ENCODE results near the gene RNF183.
A peak's percentile ranks its signal among the peaks of the same experiment; 100 is the strongest.

Gene RNF183

DNA sequence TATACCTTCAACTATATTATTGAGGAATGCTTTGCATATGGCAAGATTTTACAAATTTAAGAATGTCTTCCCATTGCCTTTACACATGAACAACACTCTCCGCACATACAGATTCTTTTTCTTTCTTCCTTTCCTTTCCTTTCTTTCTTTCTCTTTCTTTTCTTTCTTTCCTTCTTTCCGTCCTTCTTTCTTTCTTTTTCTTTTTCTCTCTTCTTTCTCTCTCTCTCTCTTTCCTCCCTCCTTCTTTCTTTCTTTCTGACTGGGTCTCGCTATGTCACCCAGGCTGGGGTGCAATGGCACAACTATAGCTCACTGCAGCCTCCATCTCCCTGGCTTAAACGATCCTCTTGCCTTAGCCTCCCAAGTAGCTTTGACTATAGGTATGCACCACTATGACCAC, 23.1 kb upstream of the RNF183 start:
- Mint-ChIP-seq H3K27ac (no peak overlapping the region), H3K4me1 (no peaks in the 10 kb centered on the region), H3K9me3 (no peaks in the 10 kb centered on the region), H3K4me3 (no peak overlapping the region), H3K36me3 (ENCODE audit: low read depth) (no peaks in the 10 kb centered on the region), H3K27me3 (ENCODE audit: low read depth) (no peaks in the 10 kb centered on the region)
- TF ChIP-seq, protein P1, sequence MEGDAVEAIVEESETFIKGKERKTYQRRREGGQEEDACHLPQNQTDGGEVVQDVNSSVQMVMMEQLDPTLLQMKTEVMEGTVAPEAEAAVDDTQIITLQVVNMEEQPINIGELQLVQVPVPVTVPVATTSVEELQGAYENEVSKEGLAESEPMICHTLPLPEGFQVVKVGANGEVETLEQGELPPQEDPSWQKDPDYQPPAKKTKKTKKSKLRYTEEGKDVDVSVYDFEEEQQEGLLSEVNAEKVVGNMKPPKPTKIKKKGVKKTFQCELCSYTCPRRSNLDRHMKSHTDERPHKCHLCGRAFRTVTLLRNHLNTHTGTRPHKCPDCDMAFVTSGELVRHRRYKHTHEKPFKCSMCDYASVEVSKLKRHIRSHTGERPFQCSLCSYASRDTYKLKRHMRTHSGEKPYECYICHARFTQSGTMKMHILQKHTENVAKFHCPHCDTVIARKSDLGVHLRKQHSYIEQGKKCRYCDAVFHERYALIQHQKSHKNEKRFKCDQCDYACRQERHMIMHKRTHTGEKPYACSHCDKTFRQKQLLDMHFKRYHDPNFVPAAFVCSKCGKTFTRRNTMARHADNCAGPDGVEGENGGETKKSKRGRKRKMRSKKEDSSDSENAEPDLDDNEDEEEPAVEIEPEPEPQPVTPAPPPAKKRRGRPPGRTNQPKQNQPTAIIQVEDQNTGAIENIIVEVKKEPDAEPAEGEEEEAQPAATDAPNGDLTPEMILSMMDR (IDR thresholded peaks at IDR 0.05; ENCODE audit: unreplicated experiment in 3 of 3): no peak

DNA sequence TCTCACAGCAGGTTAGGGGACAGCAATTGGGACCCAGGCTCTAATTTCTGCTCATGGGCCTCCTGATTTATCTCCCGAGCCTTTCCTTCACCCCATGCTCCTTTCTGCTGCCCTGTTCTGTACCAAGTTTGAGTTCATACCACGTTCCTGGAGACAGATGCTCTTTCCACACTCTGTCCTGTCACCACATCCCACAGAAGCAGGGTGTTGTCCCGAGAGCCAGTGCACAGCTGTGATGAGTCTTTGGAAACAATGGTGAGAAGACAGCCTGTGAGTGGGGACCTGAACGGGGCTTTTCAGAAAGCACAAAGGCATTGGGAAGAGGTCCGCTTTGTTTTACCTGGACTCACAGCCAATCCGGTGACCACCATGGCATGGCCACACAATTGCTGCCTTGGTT, 19.5 kb upstream of the RNF183 start:
- no peaks in the 10 kb centered on the region for H3K9me3 Mint-ChIP-seq
- no peak overlapping the region for H3K4me3 Mint-ChIP-seq
- H3K27me3 Mint-ChIP-seq (ENCODE audit: low read depth): no peaks in the 10 kb centered on the region
- TF ChIP-seq, protein P1 (IDR thresholded peaks at IDR 0.05; ENCODE audit: unreplicated experiment in 3 of 3): no peak
- H3K36me3 Mint-ChIP-seq (ENCODE audit: low read depth): peaks cover 8% of the 10 kb centered on the region
- H3K4me1 Mint-ChIP-seq: no peaks in the 10 kb centered on the region
- H3K27ac Mint-ChIP-seq: no peak overlapping the region

DNA sequence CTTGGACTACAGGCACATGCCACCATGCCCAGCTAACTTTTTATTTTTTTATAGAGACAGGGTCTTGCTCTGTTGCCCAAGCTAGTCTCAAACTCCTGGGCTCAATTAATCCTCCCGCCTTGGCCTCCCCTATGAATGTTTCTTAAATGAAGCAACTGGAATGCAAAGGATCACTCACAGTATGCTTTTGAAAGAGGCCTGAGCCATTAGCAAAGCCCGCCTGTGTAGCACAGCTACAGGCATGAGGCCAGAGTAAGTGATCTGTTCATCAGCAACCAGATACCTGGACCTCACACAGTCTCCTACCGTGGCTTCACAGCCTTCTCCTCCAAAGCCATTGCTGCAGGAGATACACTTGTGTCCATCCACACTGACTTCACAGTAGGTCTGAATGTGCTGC, 16.9 kb upstream of the RNF183 start:
- TF ChIP-seq, protein P1 (IDR thresholded peaks at IDR 0.05; ENCODE audit: unreplicated experiment in 3 of 3): no peak
- Mint-ChIP-seq H3K4me1 (no peaks in the 10 kb centered on the region), H3K27me3 (ENCODE audit: low read depth) (no peaks in the 10 kb centered on the region), H3K27ac (no peak overlapping the region), H3K36me3 (ENCODE audit: low read depth) (peaks cover 8% of the 10 kb centered on the region), H3K9me3 (no peaks in the 10 kb centered on the region), H3K4me3 (no peak overlapping the region)

DNA sequence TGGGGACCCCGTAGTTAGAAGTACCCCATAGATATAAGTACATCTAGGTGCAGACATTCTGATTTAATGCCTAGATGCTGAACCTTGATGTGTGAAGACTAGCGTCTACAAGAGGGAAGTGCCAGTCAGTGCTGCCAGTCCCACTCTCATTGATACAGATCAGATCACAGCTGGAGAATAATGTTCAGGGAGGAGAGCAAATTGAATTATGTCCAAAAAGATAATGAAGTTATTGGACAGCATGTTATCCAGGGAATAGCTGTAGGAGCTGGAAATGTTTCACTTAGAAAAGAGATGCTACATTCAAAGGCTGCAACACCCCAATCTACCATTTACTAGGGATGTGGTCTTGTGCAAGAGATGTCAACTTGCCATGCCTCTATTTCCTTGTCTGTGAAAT, 15.9 kb upstream of the RNF183 start:
- Mint-ChIP-seq H3K9me3 (no peaks in the 10 kb centered on the region), H3K36me3 (ENCODE audit: low read depth) (peaks cover 8% of the 10 kb centered on the region), H3K27me3 (ENCODE audit: low read depth) (no peaks in the 10 kb centered on the region), H3K4me1 (no peaks in the 10 kb centered on the region), H3K27ac (no peak overlapping the region), H3K4me3 (no peak overlapping the region)
- TF ChIP-seq, protein P1 (IDR thresholded peaks at IDR 0.05; ENCODE audit: unreplicated experiment in 3 of 3): no peak

DNA sequence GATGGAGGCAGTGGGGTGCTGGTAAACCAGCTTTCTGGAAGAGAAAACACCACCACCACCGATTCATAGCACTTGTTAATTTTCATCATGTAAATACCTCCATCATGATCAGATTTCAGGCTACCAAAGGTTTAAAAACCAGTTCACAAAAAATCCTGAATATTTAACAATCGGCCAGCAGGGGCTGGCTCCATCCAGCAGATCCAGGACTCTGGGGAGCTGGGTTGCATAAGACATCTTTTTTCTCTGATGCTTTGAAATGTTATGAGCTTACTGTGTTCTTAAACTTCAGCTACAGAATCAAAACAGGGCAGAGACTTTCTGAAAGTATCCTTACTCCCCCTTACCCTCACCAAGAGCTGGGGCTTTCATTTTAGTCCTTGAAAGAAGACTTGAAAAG, 14.6 kb upstream of the RNF183 start:
- no peaks in the 10 kb centered on the region for H3K27me3 Mint-ChIP-seq (ENCODE audit: low read depth)
- TF ChIP-seq, protein P1 (IDR thresholded peaks at IDR 0.05; ENCODE audit: unreplicated experiment in 3 of 3): peak in 1 of 3 experiments; percentile 11
- H3K36me3 Mint-ChIP-seq (ENCODE audit: low read depth): peaks cover 8% of the 10 kb centered on the region
- H3K9me3 Mint-ChIP-seq: no peaks in the 10 kb centered on the region
- H3K4me1 Mint-ChIP-seq: peaks cover 8% of the 10 kb centered on the region
- H3K4me3 Mint-ChIP-seq: no peak overlapping the region
- no peak overlapping the region for H3K27ac Mint-ChIP-seq

DNA sequence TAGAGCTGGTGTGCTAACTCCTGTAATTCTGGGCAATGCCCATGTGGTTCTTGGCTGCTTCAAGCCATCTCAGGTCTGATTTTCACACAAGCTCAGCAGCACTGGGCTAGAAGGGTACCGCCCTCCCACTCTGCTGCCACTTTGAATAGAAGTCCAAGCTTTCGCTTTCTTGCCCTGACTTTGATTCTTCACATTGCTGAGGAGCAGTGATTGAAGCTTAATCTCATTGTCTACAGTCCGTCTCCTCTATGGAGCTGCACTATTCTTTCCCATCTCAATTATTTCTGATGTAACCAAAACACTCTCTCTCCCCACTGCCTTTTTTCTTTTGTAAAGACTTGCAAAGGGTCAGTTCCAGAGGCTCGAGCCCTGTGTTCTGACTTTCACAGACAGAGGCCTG, 12.9 kb upstream of the RNF183 start:
- TF ChIP-seq, protein P1 (IDR thresholded peaks at IDR 0.05; ENCODE audit: unreplicated experiment in 3 of 3): no peak
- Mint-ChIP-seq H3K9me3 (no peaks in the 10 kb centered on the region), H3K4me3 (no peak overlapping the region), H3K4me1 (peaks cover 9% of the 10 kb centered on the region), H3K27ac (no peak overlapping the region), H3K27me3 (ENCODE audit: low read depth) (no peaks in the 10 kb centered on the region), H3K36me3 (ENCODE audit: low read depth) (peaks cover 8% of the 10 kb centered on the region)
